ENCODE data around the gene PHACTR1.

DNA sequence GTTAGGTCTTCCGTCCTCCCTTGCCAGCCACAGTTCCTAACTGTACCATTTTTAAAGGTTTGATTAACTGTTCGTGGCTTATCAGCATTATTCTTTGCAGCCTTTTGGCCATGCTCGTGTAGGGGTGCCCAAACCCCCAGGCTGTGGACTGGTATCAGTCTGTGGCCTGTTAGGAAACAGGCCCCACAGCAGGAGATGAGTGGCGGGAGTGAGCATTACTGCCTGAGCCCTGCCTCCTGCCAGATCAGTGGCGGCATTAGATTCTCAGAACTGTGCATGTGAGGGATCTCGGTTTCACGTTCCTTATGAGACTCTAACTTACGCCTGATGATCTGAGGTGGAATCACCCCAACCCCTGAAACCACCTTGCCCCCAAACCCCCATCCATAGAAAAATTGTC, 532.4 kb downstream of the PHACTR1 start:
- TF ChIP-seq, protein P1, sequence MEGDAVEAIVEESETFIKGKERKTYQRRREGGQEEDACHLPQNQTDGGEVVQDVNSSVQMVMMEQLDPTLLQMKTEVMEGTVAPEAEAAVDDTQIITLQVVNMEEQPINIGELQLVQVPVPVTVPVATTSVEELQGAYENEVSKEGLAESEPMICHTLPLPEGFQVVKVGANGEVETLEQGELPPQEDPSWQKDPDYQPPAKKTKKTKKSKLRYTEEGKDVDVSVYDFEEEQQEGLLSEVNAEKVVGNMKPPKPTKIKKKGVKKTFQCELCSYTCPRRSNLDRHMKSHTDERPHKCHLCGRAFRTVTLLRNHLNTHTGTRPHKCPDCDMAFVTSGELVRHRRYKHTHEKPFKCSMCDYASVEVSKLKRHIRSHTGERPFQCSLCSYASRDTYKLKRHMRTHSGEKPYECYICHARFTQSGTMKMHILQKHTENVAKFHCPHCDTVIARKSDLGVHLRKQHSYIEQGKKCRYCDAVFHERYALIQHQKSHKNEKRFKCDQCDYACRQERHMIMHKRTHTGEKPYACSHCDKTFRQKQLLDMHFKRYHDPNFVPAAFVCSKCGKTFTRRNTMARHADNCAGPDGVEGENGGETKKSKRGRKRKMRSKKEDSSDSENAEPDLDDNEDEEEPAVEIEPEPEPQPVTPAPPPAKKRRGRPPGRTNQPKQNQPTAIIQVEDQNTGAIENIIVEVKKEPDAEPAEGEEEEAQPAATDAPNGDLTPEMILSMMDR (conservative IDR thresholded peaks at IDR 0.05 in 1 of 2, IDR thresholded peaks at IDR 0.05 in 1 of 2; ENCODE audit: extremely low read depth in 1 of 2, insufficient read depth in 1 of 2, low read depth in 1 of 2, low read length in 2 of 2), result no peak
- no peak for TF ChIP-seq EZH2 (IDR thresholded peaks at IDR 0.05; ENCODE audit: borderline replicate concordance, low read length)
